Mesothelial cell of epicardium (in vitro differentiated cells): Measurements from ENCODE around the gene ITPA. TPM values are rescaled to one million over a fixed set of nuclear protein-coding genes. Genes with fewer than 3 reads are reported as not detected.

Experiments used
- DNase-seq, 2 experiments: peaks; one replicate each; pipeline ENCODE4 v3.0.0; 2021; ENCODE audit warnings: low spot score in 2 of 2; ENCODE audit not compliant: unreplicated experiment in 2 of 2
- H3K27ac Mint-ChIP-seq: 2 replicates; pipeline ENCODE4 v1.8.0; 2021; ENCODE audit warnings: mixed read lengths
- H3K27me3 Mint-ChIP-seq: 2 replicates; pipeline ENCODE4 v1.8.0; 2021; ENCODE audit warnings: low read depth, mixed read lengths
- H3K36me3 Mint-ChIP-seq: 2 replicates; pipeline ENCODE4 v1.8.0; 2021; ENCODE audit warnings: mixed read lengths
- H3K4me1 Mint-ChIP-seq: 2 replicates; pipeline ENCODE4 v1.8.0; 2021; ENCODE audit warnings: mixed read lengths
- H3K4me3 Mint-ChIP-seq: 2 replicates; pipeline ENCODE4 v1.8.0; 2021; ENCODE audit warnings: mild to moderate bottlenecking, moderate library complexity, mixed read lengths
- H3K9me3 Mint-ChIP-seq: 2 replicates; pipeline ENCODE4 v1.8.0; 2021; ENCODE audit warnings: mixed read lengths
- total RNA-seq: library from RNA; stranded (reverse); gene quantifications from 3 replicates; pipeline ENCODE4 v1.2.1, GENCODE V29; 2021
- TF ChIP-seq, protein P1 (sequence below): fragments of 200-600 bp; sonication (generic); IDR thresholded peaks from one replicate; pipeline ENCODE4 v1.5.0; 2021; ENCODE audit warnings: antibody characterized with exemption; ENCODE audit not compliant: unreplicated experiment

Gene ITPA
- total RNA-seq, 1 donor from 2014 or later = 57.6 TPM

- no peak overlapping the region for H3K27ac Mint-ChIP-seq
Observed at GRCh38 chr20:3167738-3168078, 41.6 kb upstream of the ITPA start.

DNA sequence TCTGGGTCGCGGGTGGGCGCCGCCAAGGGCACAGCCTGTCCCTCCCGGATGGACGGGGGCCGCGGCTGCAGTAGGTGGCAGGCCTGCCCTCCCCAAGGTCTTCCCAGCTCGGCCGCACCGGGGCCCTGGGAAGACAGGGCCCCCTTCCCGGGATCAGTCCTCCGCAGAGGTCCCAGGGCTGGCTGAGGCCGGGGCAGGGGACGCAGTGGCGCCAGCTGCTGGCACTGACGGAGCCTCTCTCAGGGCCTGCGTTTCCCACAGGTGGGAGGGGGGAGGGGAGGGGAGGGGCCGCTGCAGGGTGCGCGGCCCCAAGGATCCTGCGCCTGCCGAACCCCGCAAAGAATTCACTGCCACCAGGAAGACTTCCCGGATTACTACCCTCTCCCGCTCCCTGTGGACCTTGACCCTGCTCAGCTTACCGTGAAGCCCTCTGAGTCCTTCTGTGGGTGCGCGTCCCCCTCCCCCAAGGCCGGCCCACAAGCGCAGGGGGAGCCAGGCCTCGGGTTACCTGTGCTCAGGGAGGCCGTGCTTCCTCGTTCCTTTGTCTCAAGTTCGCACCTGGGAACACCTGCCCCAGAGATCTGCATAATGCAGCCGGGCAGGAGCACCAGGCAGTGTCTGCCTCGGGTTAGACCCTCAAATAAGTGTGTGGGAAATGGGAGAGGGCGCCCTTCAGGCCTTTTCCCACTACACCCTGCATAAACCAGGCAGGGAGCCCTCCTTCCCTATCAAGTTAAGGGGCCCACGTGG is 41.0 kb upstream of the ITPA start:
- Mint-ChIP-seq H3K27ac (peak overlapping the region; percentile 50), H3K4me1 (peaks cover 13% of the 10 kb centered on the region), H3K9me3 (no peaks in the 10 kb centered on the region), H3K27me3 (peaks cover 31% of the 10 kb centered on the region), H3K4me3 (peak overlapping the region; percentile 62), H3K36me3 (peaks cover 2% of the 10 kb centered on the region)
- DNase-seq = no peak
- TF ChIP-seq, protein P1, sequence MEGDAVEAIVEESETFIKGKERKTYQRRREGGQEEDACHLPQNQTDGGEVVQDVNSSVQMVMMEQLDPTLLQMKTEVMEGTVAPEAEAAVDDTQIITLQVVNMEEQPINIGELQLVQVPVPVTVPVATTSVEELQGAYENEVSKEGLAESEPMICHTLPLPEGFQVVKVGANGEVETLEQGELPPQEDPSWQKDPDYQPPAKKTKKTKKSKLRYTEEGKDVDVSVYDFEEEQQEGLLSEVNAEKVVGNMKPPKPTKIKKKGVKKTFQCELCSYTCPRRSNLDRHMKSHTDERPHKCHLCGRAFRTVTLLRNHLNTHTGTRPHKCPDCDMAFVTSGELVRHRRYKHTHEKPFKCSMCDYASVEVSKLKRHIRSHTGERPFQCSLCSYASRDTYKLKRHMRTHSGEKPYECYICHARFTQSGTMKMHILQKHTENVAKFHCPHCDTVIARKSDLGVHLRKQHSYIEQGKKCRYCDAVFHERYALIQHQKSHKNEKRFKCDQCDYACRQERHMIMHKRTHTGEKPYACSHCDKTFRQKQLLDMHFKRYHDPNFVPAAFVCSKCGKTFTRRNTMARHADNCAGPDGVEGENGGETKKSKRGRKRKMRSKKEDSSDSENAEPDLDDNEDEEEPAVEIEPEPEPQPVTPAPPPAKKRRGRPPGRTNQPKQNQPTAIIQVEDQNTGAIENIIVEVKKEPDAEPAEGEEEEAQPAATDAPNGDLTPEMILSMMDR = no peak

More at GRCh38 chr20:3167738-3168078, 41.6 kb upstream of the ITPA start:
- peaks cover 31% of the 10 kb centered on the region for H3K27me3 Mint-ChIP-seq
- peaks cover 13% of the 10 kb centered on the region for H3K4me1 Mint-ChIP-seq
- TF ChIP-seq, protein P1 = no peak
- DNase-seq = no peak
- peak overlapping the region; percentile 57 for H3K4me3 Mint-ChIP-seq
- H3K36me3 Mint-ChIP-seq = peaks cover 2% of the 10 kb centered on the region
- H3K9me3 Mint-ChIP-seq = no peaks in the 10 kb centered on the region

- no peak for DNase-seq
- TF ChIP-seq, protein P1 = no peak
- Mint-ChIP-seq H3K27ac (peak overlapping the region; percentile 50), H3K36me3 (peaks cover 2% of the 10 kb centered on the region), H3K9me3 (no peaks in the 10 kb centered on the region), H3K27me3 (peaks cover 31% of the 10 kb centered on the region), H3K4me1 (peaks cover 13% of the 10 kb centered on the region), H3K4me3 (peak overlapping the region; percentile 62)
Observed at GRCh38 chr20:3168829-3169590, 40.3 kb upstream of the ITPA start.

- no peak for DNase-seq
- peaks cover 27% of the 10 kb centered on the region for H3K4me1 Mint-ChIP-seq
- TF ChIP-seq, protein P1 = no peak
- peak overlapping the region; percentile 78 for H3K4me3 Mint-ChIP-seq
- no peak overlapping the region for H3K27ac Mint-ChIP-seq
- peaks cover 2% of the 10 kb centered on the region for H3K36me3 Mint-ChIP-seq
- H3K9me3 Mint-ChIP-seq = no peaks in the 10 kb centered on the region
- H3K27me3 Mint-ChIP-seq = peaks cover 31% of the 10 kb centered on the region
Observed at GRCh38 chr20:3171391-3172125, 37.7 kb upstream of the ITPA start.

- DNase-seq = no peak
- Mint-ChIP-seq H3K36me3 (peaks cover 2% of the 10 kb centered on the region), H3K27ac (peak overlapping the region; percentile 67), H3K4me1 (peaks cover 27% of the 10 kb centered on the region), H3K27me3 (peaks cover 31% of the 10 kb centered on the region), H3K4me3 (peak overlapping the region; percentile 78), H3K9me3 (no peaks in the 10 kb centered on the region)
- TF ChIP-seq, protein P1 = no peak
Observed at GRCh38 chr20:3172126-3172932, 37.0 kb upstream of the ITPA start.
